HG03280 (cell line): ENCODE results near the gene GJC2.
A peak's percentile ranks its signal among the peaks of the same experiment; 100 is the strongest.

Source experiments
- ATAC-seq: cut with Tn5 transposase; IDR thresholded peaks from one replicate; pipeline ENCODE4 v1.9.1; 2021; ENCODE audit warnings: mild to moderate bottlenecking, moderate library complexity; ENCODE audit not compliant: unreplicated experiment

The GJC2 gene

GRCh38 chr1:228112617-228113016, 37.1 kb upstream of the GJC2 start:
- no peak for ATAC-seq

- no peak for ATAC-seq
Measured at GRCh38 chr1:228114827-228115226, 34.9 kb upstream of the GJC2 start.

GRCh38 chr1:228117335-228117734, 32.4 kb upstream of the GJC2 start:
- no peak for ATAC-seq

- ATAC-seq: no peak
Measured at GRCh38 chr1:228118040-228118439, 31.7 kb upstream of the GJC2 start.

GRCh38 chr1:228120351-228120750, 29.4 kb upstream of the GJC2 start:
- no peak for ATAC-seq

- ATAC-seq: no peak
Measured at GRCh38 chr1:228120857-228121489, 28.8 kb upstream of the GJC2 start.

- ATAC-seq: no peak
Measured at GRCh38 chr1:228122921-228123441, 26.7 kb upstream of the GJC2 start.

GRCh38 chr1:228123505-228123904, 26.2 kb upstream of the GJC2 start:
- no peak for ATAC-seq

GRCh38 chr1:228125185-228125584, 24.5 kb upstream of the GJC2 start:
- no peak for ATAC-seq

- ATAC-seq: no peak
Measured at GRCh38 chr1:228131766-228132165, 18.0 kb upstream of the GJC2 start.

GRCh38 chr1:228134591-228134990, 15.1 kb upstream of the GJC2 start:
- no peak for ATAC-seq

GRCh38 chr1:228136901-228137300, 12.8 kb upstream of the GJC2 start:
- ATAC-seq: no peak

GRCh38 chr1:228139406-228139930, 10.3 kb upstream of the GJC2 start:
- ATAC-seq: no peak

GRCh38 chr1:228139931-228140723, 9.6 kb upstream of the GJC2 start, which contains the start of gene GUK1:
Gene GUK1 (plus strand): TSS chr1:228140279. CDS start chr1:228140303, 24 bp downstream.
- peak; percentile 90 for ATAC-seq

GRCh38 chr1:228140724-228141225, 9.0 kb upstream of the GJC2 start:
- no peak for ATAC-seq

GRCh38 chr1:228141226-228142044, 8.3 kb upstream of the GJC2 start:
- ATAC-seq: no peak

GRCh38 chr1:228142155-228142691, 7.5 kb upstream of the GJC2 start:
- no peak for ATAC-seq

- ATAC-seq: no peak
Measured at GRCh38 chr1:228142701-228143136, 7.0 kb upstream of the GJC2 start.

- no peak for ATAC-seq
Measured at GRCh38 chr1:228143480-228144192, 6.1 kb upstream of the GJC2 start.
